ENCODE measurements around the gene CDK8. TPM values are rescaled to one million over a fixed set of nuclear protein-coding genes. Genes with fewer than 3 reads are reported as not detected.

The CDK8 gene
- total RNA-seq, 1 experiment from 2014 or later, result 35.1 TPM

GRCh38 chr13:26412936-26413716 lies 159.2 kb downstream of the CDK8 start:
- Histone ChIP-seq H3K36me3 (ENCODE audit: control insufficient read depth, insufficient read depth, low read length) (no peaks in the 10 kb centered on the region), H3K4me1 (peaks cover 26% of the 10 kb centered on the region), H3K27me3 (replicated peaks; ENCODE audit: control insufficient read depth, insufficient read depth, low read length) (no peaks in the 10 kb centered on the region), H3K4me3 (ENCODE audit: low read depth, low read length) (no peak overlapping the region), H3K9me3 (no peaks in the 10 kb centered on the region)
- H3K4me3 Mint-ChIP-seq (ENCODE audit: unreplicated experiment), result no peak overlapping the region
- no peak for TF ChIP-seq CTCF (IDR thresholded peaks at IDR 0.05; ENCODE audit: insufficient read depth in 1 of 2, low read depth in 1 of 2, low read length in 1 of 2, severe bottlenecking in 1 of 2, unreplicated experiment in 1 of 2)
- ChIA-PET POLR2A (interaction anchor here (0.5 to 1.1 kb wide), 2 partner anchors 12 to 13 kb away, joined by 3 to 5 read pairs; no protein-coding TSS in a partner anchor), CTCF (interaction anchor here (0.6 kb wide), 1 partner anchor 227 kb away, joined by 3 read pairs; no protein-coding TSS in a partner anchor)
- no peak overlapping the region for H3K27ac Mint-ChIP-seq (ENCODE audit: unreplicated experiment)
- no peak for DNase-seq
- intact Hi-C loops (cut with micrococcal nuclease; ENCODE audit: unreplicated experiment), result loop anchor here (10.0 kb wide), 1 partner anchor 88 kb away; no protein-coding TSS in a partner anchor
- H3K36me3 Mint-ChIP-seq (ENCODE audit: insufficient read depth, unreplicated experiment), result peaks cover 13% of the 10 kb centered on the region
- H3K9me3 Mint-ChIP-seq (ENCODE audit: unreplicated experiment), result peaks cover 9% of the 10 kb centered on the region
- peaks cover 23% of the 10 kb centered on the region for H3K4me1 Mint-ChIP-seq (ENCODE audit: low read depth, unreplicated experiment)
- no peaks in the 10 kb centered on the region for H3K27me3 Mint-ChIP-seq (ENCODE audit: insufficient read depth, unreplicated experiment)
- BruUV-seq (replicated peaks), result no TSS peak

GRCh38 chr13:26420282-26420960 lies 166.5 kb downstream of the CDK8 start:
- peaks cover 39% of the 10 kb centered on the region for H3K4me1 ChIP-seq
- ChIA-PET CTCF (no interaction called here), POLR2A (no interaction called here)
- H3K36me3 ChIP-seq (ENCODE audit: control insufficient read depth, insufficient read depth, low read length), result no peaks in the 10 kb centered on the region
- no peaks in the 10 kb centered on the region for H3K9me3 ChIP-seq
- no peaks in the 10 kb centered on the region for H3K27me3 ChIP-seq (replicated peaks; ENCODE audit: control insufficient read depth, insufficient read depth, low read length)
- H3K36me3 Mint-ChIP-seq (ENCODE audit: insufficient read depth, unreplicated experiment), result peaks cover 6% of the 10 kb centered on the region
- no peak overlapping the region for H3K4me3 Mint-ChIP-seq (ENCODE audit: unreplicated experiment)
- no peak for DNase-seq
- H3K4me1 Mint-ChIP-seq (ENCODE audit: low read depth, unreplicated experiment), result peaks cover 32% of the 10 kb centered on the region
- BruUV-seq (replicated peaks), result no TSS peak
- H3K9me3 Mint-ChIP-seq (ENCODE audit: unreplicated experiment), result peaks cover 9% of the 10 kb centered on the region
- no peaks in the 10 kb centered on the region for H3K27me3 Mint-ChIP-seq (ENCODE audit: insufficient read depth, unreplicated experiment)
- intact Hi-C loops (cut with micrococcal nuclease; ENCODE audit: unreplicated experiment), result loop anchor here (10.0 kb wide), 1 partner anchor 166 kb away; the partner anchor contains the start of gene CDK8
- H3K27ac Mint-ChIP-seq (ENCODE audit: unreplicated experiment), result no peak overlapping the region
- no peak for TF ChIP-seq CTCF (IDR thresholded peaks at IDR 0.05; ENCODE audit: insufficient read depth in 1 of 2, low read depth in 1 of 2, low read length in 1 of 2, severe bottlenecking in 1 of 2, unreplicated experiment in 1 of 2)
- no peak overlapping the region for H3K4me3 ChIP-seq (ENCODE audit: low read depth, low read length)

- Histone ChIP-seq H3K9me3 (no peaks in the 10 kb centered on the region), H3K4me3 (ENCODE audit: low read depth, low read length) (no peak overlapping the region), H3K27me3 (replicated peaks; ENCODE audit: control insufficient read depth, insufficient read depth, low read length) (no peaks in the 10 kb centered on the region), H3K4me1 (peaks cover 46% of the 10 kb centered on the region), H3K36me3 (ENCODE audit: control insufficient read depth, insufficient read depth, low read length) (no peaks in the 10 kb centered on the region)
- CTCF ChIA-PET, result no interaction called here
- Mint-ChIP-seq H3K27me3 (ENCODE audit: insufficient read depth, unreplicated experiment) (no peaks in the 10 kb centered on the region), H3K4me3 (ENCODE audit: unreplicated experiment) (no peak overlapping the region), H3K36me3 (ENCODE audit: insufficient read depth, unreplicated experiment) (peaks cover 11% of the 10 kb centered on the region), H3K27ac (ENCODE audit: unreplicated experiment) (no peak overlapping the region), H3K4me1 (ENCODE audit: low read depth, unreplicated experiment) (peaks cover 41% of the 10 kb centered on the region), H3K9me3 (ENCODE audit: unreplicated experiment) (peaks cover 6% of the 10 kb centered on the region)
- no peak for DNase-seq
- no peak for TF ChIP-seq CTCF (IDR thresholded peaks at IDR 0.05; ENCODE audit: insufficient read depth in 1 of 2, low read depth in 1 of 2, low read length in 1 of 2, severe bottlenecking in 1 of 2, unreplicated experiment in 1 of 2)
- BruUV-seq (replicated peaks), result no TSS peak
- POLR2A ChIA-PET, result no interaction called here
- intact Hi-C loops (cut with micrococcal nuclease; ENCODE audit: unreplicated experiment), result loop anchor here (10.0 kb wide), 1 partner anchor 167 kb away; the partner anchor contains the start of gene CDK8
Observed at GRCh38 chr13:26422036-26422435, 168.1 kb downstream of the CDK8 start.
